ENCODE measurements around the gene MAD1L1.
A peak's percentile ranks its signal among the peaks of the same experiment; 100 is the strongest.

Gene MAD1L1

GRCh38 chr7:2090526-2091520, 141.9 kb downstream of the MAD1L1 start:
- DNase-seq: no peak

GRCh38 chr7:2088801-2089200, 143.9 kb downstream of the MAD1L1 start:
- no peak for DNase-seq

GRCh38 chr7:2087744-2088143, 145.0 kb downstream of the MAD1L1 start:
- DNase-seq: peak in 1 of 58 donors; percentile 20

- DNase-seq: peak in 16 of 58 donors; percentile 8 to 44 (median 24)
Measured at GRCh38 chr7:2086229-2086628, 146.5 kb downstream of the MAD1L1 start.

- DNase-seq: no peak
Measured at GRCh38 chr7:2085804-2086203, 146.9 kb downstream of the MAD1L1 start.

GRCh38 chr7:2084781-2085505, 147.8 kb downstream of the MAD1L1 start:
- no peak for DNase-seq

- DNase-seq: no peak
Measured at GRCh38 chr7:2084331-2084730, 148.4 kb downstream of the MAD1L1 start.

- DNase-seq: no peak
Measured at GRCh38 chr7:2083362-2083761, 149.4 kb downstream of the MAD1L1 start.

GRCh38 chr7:2082139-2082998, 150.4 kb downstream of the MAD1L1 start:
- peak in 9 of 58 donors; percentile 9 to 52 (median 25) for DNase-seq

GRCh38 chr7:2081526-2082135, 151.1 kb downstream of the MAD1L1 start:
- DNase-seq: no peak

- DNase-seq: no peak
Measured at GRCh38 chr7:2080477-2080876, 152.3 kb downstream of the MAD1L1 start.

- DNase-seq: no peak
Measured at GRCh38 chr7:2080060-2080387, 152.7 kb downstream of the MAD1L1 start.

GRCh38 chr7:2079332-2080059, 153.2 kb downstream of the MAD1L1 start:
- no peak for DNase-seq

GRCh38 chr7:2078899-2079298, 153.8 kb downstream of the MAD1L1 start:
- no peak for DNase-seq

- DNase-seq: no peak
Measured at GRCh38 chr7:2076649-2077064, 156.1 kb downstream of the MAD1L1 start.

GRCh38 chr7:2075811-2076210, 156.9 kb downstream of the MAD1L1 start:
- DNase-seq: no peak

GRCh38 chr7:2074691-2075090, 158.1 kb downstream of the MAD1L1 start:
- no peak for DNase-seq

GRCh38 chr7:2072798-2073197, 159.9 kb downstream of the MAD1L1 start:
- DNase-seq: no peak

- no peak for DNase-seq
Measured at GRCh38 chr7:2072042-2072441, 160.7 kb downstream of the MAD1L1 start.

GRCh38 chr7:2071133-2071832, 161.5 kb downstream of the MAD1L1 start:
- no peak for DNase-seq

All from anterior cingulate cortex (tissue), 58 donors.